Smooth muscle cell of the brain vasculature (primary cell): Measurements from ENCODE around the gene SSC4D.

Experiments used
- DNase-seq: peaks from one replicate; pipeline ENCODE4 v3.0.0-alpha.2; 2012; ENCODE audit warnings: low read depth, low spot score

The SSC4D gene

DNA sequence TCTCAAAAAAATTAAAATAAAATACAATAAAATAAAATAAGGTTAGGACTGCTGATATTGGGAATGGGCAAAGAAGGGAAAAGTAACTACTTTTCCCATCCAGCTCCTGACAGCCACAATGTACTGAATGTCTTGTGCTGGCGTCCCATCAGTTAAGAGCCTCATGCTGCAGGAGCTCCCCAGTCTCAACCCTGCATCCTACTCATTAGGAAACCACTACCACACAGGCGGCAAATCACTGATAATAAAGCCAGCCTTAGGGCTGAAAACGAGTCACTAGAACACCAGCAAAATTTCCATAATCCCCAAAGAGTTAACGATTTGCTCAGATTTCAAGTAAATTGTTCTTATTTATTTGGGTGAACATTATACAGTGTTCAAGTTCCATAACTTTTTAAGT lies 55.0 kb downstream of the SSC4D start:
- DNase-seq, result no peak

GRCh38 chr7:76353744-76354143 lies 55.8 kb downstream of the SSC4D start:
- DNase-seq, result no peak

- DNase-seq, result no peak
These were observed 57.3 kb downstream of the SSC4D start for GRCh38 chr7:76352193-76352592.

DNA sequence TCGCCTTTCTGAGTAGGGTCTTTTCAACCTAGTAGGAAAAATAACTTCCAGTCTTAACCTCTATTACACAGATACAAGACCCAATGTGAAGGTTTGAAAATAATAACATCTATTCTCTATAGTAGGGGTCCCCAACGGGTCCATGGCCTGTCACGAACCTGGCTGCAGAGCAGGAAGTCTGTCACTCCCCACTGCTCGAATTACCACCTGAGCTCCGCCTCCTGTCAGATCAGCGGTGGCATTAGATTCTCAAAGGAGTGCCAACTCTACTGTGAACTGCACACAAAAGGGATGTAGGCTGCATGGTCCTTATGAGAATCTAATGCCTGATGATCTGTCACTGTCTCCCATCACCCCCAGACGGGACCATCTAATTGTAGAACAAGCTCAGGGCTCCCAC lies 58.1 kb downstream of the SSC4D start:
- DNase-seq, result no peak

- DNase-seq, result no peak
These were observed 60.1 kb downstream of the SSC4D start for GRCh38 chr7:76349313-76349885.

DNA sequence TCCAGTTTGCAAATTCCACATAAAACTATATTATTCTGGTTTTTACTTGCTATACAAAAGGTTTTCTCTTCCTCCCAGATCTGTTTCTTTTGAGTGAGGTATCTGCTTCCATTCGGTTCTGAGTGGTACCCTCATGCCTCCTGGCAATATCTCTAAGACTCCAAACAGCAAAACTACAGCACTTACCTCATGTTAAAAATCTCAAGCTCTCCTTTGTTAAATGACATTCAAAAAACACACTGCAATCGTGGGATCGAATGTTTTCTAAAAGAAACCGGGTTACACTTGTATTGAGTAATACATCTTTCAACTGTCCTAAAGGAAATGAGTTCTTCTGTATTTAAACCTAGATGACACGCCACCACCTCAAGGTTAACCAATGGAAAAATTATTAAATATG lies 61.8 kb downstream of the SSC4D start:
- DNase-seq, result no peak

DNA sequence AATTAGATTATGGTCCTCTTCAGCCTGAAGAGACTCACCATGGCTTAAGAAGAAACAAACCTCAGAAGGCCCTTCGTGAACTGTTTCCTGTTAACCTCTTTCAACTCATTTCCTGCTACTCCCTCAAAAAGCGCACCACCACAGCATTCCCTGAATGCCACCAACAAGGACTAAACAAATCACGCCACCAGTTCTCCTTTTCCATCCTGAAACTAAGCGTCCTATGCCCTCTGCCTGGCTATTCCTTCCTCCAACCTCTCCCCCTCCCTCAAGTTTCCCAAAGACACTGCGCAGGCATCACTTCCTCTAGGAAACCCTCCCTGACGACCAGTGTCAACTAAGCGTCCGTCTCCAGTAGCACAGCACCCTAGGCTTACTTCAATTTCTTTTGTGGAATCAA lies 62.7 kb downstream of the SSC4D start:
- DNase-seq, result no peak

DNA sequence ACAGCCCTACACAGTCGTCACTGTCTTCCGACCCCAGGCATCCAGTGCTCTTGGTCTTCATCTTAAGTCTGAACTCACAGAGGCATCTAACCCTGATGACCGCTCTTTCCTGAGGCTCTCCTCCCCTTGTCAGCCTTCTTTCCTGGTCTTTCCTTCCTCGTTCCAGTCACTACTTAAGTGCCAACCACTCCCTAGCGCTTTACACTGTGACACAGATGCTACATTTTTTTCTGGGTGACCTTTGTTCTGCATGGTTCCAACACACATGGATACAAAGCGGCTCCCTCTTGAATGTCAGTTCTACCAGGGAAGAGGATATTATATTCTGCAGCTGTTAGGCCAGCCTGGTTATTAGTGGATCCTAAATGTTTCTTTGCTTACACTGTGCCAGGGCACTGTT lies 63.4 kb downstream of the SSC4D start:
- DNase-seq, result no peak

GRCh38 chr7:76343931-76344321 lies 65.6 kb downstream of the SSC4D start:
- DNase-seq, result no peak

DNA sequence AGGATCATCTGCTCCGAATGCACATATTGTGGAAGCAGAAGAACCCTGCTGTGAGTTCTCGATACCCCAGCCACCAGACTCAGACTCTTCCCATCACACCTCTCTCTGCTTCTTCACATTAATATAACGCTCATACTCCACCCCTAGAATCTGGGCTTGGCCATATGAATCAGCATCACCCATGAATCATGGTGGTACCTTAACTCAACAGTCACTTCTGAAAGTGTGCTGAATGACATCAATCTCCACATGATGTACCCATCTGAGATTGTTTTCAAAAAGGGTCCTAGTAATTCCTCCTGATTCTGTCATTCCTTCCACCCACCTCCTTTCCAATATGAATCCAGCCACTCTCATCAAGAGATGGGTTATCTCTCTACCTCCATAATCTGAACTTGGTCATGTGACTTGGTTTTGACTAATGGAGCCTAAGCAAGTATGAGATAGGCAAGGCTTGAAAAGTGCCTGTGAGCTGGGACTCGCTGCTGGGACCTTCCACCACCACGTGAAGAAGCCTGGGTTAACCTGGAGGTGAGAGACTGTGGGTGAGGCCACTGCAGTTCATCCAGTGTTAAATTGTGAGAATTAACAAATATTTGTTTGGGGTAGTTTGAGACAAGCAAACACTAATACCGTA lies 66.1 kb downstream of the SSC4D start:
- DNase-seq, result no peak

GRCh38 chr7:76342222-76342621 lies 67.3 kb downstream of the SSC4D start:
- no peak for DNase-seq

- DNase-seq, result peak; percentile 56
These were observed 68.8 kb downstream of the SSC4D start for GRCh38 chr7:76340617-76341131.
